HG03103 (cell line): Measurements from ENCODE around the gene CFAP99.
A peak's percentile ranks its signal among the peaks of the same experiment; 100 is the strongest.

Source experiments
- ATAC-seq: cut with Tn5 transposase; IDR thresholded peaks from one replicate; pipeline ENCODE4 v1.9.1; 2021; ENCODE audit warnings: low read depth; ENCODE audit not compliant: unreplicated experiment

Gene CFAP99

GRCh38 chr4:2445130-2445529 lies 26.4 kb downstream of the CFAP99 start:
- ATAC-seq: no peak

- no peak for ATAC-seq
Observed at GRCh38 chr4:2445571-2445970, 26.8 kb downstream of the CFAP99 start.

GRCh38 chr4:2446656-2447564 lies 28.2 kb downstream of the CFAP99 start:
- no peak for ATAC-seq

GRCh38 chr4:2448589-2448988 lies 29.8 kb downstream of the CFAP99 start:
- no peak for ATAC-seq

GRCh38 chr4:2449051-2449450 lies 30.3 kb downstream of the CFAP99 start:
- no peak for ATAC-seq

GRCh38 chr4:2449511-2450392 lies 31.0 kb downstream of the CFAP99 start:
- ATAC-seq: no peak

GRCh38 chr4:2450394-2451035 lies 31.8 kb downstream of the CFAP99 start:
- ATAC-seq: no peak

GRCh38 chr4:2451036-2451520 lies 32.3 kb downstream of the CFAP99 start:
- no peak for ATAC-seq

- ATAC-seq: no peak
Observed at GRCh38 chr4:2451821-2452785, 33.3 kb downstream of the CFAP99 start.

GRCh38 chr4:2457481-2458295 lies 38.9 kb downstream of the CFAP99 start:
- ATAC-seq: no peak

GRCh38 chr4:2458546-2459491 lies 40.1 kb downstream of the CFAP99 start:
- no peak for ATAC-seq

- no peak for ATAC-seq
Observed at GRCh38 chr4:2459589-2460349, 41.0 kb downstream of the CFAP99 start.

GRCh38 chr4:2461246-2461960 lies 42.6 kb downstream of the CFAP99 start:
- no peak for ATAC-seq

- ATAC-seq: peak; percentile 83
Observed at GRCh38 chr4:2462218-2462991, 43.6 kb downstream of the CFAP99 start.

GRCh38 chr4:2462992-2463762 lies 44.4 kb downstream of the CFAP99 start:
- ATAC-seq: no peak
